Vagina (tissue), 2 donors: ENCODE data around the gene GADD45B.

Experiments used
- CTCF ChIP-seq, 3 experiments: fragments of 450-650 bp in 2 of 3; fragments of 200-600 bp in 1 of 3; sonication (generic) in 1 of 3; IDR thresholded peaks; one replicate each; pipeline ENCODE4 v1.5.1; 2017 to 2019; ENCODE audit warnings: antibody characterized with exemption in 3 of 3, mild to moderate bottlenecking in 2 of 3, moderate library complexity in 2 of 3
- POLR2A ChIP-seq, 2 donors: fragments of 450-650 bp; IDR thresholded peaks; one replicate each; pipeline ENCODE4 v1.6.1; 2017; ENCODE audit warnings: antibody characterized with exemption in 2 of 2, mild to moderate bottlenecking in 2 of 2, moderate library complexity in 2 of 2
- POLR2AphosphoS5 ChIP-seq, 2 donors: sonication (generic); formaldehyde crosslinking; IDR thresholded peaks; one replicate each; pipeline ENCODE4 v1.9.0; 2017; ENCODE audit warnings: antibody characterized with exemption in 2 of 2, mild to moderate bottlenecking in 2 of 2, low read depth in 1 of 2; ENCODE audit not compliant: insufficient read depth in 1 of 2

- no peak for TF ChIP-seq CTCF (IDR thresholded peaks at IDR 0.05)
- no peak for TF ChIP-seq POLR2AphosphoS5 (IDR thresholded peaks at IDR 0.05; ENCODE audit: insufficient read depth in 1 of 2, low read depth in 1 of 2)
- TF ChIP-seq POLR2A (IDR thresholded peaks at IDR 0.05) = no peak
These were observed 24.2 kb downstream of the GADD45B start for GRCh38 chr19:2500156-2500555.
